ENCODE data around the gene CFAP73.

- no peak for TF ChIP-seq MAX (IDR thresholded peaks at IDR 0.05)
- no peak for TF ChIP-seq EZH2 (IDR thresholded peaks at IDR 0.05; ENCODE audit: low read depth, low read length, severe bottlenecking)
- no peak for TF ChIP-seq CTCF (IDR thresholded peaks at IDR 0.05; ENCODE audit: control extremely low read depth in 1 of 3, insufficient read depth in 1 of 3, low read depth in 1 of 3, low read length in 3 of 3)
- TF ChIP-seq USF2 (IDR thresholded peaks at IDR 0.05; ENCODE audit: low read length) = no peak
Measured at GRCh38 chr12:113162102-113163029, 12.8 kb downstream of the CFAP73 start.

All from H1 (cell line).